Activated CD4-positive, alpha-beta T cell treated with anti-CD3 and anti-CD28 coated beads, Interleukin-2, amount 50 U/mL, for 24 hours (primary cell): ENCODE results near the gene SOCS4.
A peak's percentile ranks its signal among the peaks of the same experiment; 100 is the strongest.
"Not testable (repeated sequence)": the region's sequence is repeated elsewhere in the genome, so short reads cannot be mapped to it uniquely, and the experiment has no call there.

Experiments used
- DNase-seq, 2 donors: peaks; one replicate each; pipeline ENCODE4 v3.0.0-alpha.2; 2020; ENCODE audit warnings: low read depth in 1 of 2, low spot score in 1 of 2

Gene SOCS4, protein sequence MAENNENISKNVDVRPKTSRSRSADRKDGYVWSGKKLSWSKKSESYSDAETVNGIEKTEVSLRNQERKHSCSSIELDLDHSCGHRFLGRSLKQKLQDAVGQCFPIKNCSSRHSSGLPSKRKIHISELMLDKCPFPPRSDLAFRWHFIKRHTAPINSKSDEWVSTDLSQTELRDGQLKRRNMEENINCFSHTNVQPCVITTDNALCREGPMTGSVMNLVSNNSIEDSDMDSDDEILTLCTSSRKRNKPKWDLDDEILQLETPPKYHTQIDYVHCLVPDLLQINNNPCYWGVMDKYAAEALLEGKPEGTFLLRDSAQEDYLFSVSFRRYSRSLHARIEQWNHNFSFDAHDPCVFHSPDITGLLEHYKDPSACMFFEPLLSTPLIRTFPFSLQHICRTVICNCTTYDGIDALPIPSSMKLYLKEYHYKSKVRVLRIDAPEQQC

DNA sequence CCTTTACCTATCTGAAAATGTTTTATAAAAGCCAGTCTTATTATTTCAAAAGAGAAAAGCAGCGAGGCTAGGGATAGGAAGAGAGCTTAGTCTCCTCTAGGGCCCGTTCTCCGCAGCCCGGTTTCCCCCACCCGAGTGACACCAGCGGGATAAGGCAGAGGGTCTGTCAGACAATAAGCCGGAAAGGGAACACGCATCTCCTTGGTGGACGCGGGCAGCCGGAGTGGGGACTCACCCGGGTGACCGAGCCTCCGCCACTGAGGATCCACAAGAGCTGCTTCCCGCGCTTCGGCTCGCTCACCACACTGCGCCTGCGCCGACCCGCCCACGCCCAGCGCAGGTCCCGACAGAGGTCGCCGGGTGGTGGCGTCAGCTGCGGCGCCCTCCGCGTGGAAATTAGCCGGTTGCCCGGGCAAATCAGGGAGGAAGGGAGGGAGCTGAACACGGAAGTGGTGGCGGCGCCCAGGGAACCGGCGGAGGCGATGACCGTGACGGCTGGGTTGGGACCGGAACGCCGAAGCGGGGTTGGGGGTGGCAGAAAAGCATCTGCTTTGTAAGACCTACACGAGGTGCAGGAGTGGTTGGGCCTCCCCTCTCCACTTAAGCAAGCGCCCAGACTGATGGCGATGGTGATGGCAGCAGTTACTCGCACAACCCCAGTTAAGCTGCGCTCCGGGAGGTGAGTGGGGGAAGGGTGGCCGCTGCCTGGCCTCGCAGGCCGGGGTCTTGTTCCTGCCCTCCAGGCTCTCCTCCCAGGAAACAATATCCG, at the start of gene SOCS4, which contains the start of gene WDHD1:
TSS of gene SOCS4 (plus strand) at position 444 of the 769 bp plus-strand sequence. CDS start 15,806 bp downstream, outside the sequence.
TSS of gene WDHD1 (minus strand) at position 307 of the 769 bp plus-strand sequence. CDS start 312 bp downstream, outside the sequence.
- DNase-seq: peak; percentile 95 to 97

DNA sequence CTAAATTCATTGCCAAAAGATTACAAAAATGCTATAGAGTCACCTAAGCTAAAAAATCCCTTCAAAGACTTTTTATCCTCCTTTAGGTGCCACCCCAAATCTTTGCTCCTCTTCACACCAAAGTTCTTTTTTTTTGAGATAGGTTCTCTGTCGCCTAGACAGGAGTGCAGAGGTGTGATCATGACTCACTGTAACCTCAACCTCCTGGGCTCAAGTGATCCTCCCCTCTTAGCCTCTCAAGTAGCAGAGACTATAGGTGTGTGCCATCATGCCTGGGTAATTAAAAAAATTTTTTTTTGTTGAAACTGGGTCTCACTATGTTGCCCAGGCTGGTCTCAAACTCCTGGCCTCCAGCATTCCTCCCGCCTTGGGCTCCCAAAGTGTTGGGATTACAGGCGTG, 48.0 kb upstream of the SOCS4 start:
- no peak for DNase-seq

DNA sequence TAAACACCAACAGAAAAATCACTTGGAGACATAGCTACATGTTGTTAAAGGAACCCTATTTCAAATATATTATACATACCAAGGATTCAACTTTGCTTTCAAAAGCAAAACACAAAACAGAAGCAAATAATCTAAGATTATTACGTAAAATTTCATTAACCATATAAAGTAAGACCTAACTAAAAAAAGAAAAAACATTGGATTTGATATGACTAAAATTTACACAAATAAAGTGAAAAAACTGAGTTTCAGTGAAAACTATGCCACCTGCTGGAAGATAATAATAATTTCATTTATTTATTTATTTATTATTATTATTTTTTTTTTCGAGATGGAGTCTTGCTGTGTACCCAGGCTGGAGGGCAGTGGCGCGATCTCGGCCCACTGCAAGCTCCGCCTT, 45.3 kb upstream of the SOCS4 start:
- DNase-seq: no peak

DNA sequence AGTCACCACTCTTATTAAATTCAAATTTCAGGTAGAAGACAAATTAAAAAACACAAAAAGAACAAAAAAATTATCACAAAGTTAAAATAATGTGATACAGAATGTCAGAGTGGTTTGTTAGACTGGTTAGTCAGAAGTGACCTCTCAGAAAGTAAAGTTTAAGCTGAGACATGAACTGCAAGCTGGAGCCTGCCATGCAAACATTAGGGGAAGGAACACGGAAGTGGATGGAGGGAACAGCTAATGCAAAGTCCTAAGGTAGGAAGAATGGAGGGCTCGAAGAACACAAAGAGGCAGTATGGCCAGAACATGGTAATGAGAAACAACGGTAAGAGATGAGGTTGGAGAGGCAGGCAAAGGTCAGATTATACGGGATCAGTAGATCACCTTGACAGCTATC, 41.9 kb upstream of the SOCS4 start:
- no peak for DNase-seq

DNA sequence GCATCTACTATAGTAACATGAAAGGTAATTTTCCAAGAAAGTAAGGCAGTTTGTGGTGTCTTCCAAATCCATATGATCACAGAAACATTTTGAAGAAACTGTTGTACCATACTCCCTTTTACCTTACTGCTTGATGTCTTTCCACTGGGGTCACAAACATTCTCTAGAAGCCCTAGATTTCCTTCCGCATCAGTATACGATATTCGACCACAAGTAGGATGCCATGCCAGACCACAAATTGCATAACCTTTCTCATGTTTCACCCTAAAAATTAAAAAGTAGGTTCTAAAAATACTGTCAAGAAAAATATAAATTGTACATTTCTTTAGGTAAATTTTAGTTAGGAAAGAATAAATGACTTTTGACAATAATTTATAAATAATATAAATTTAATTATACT, 26.7 kb upstream of the SOCS4 start:
- no peak for DNase-seq

DNA sequence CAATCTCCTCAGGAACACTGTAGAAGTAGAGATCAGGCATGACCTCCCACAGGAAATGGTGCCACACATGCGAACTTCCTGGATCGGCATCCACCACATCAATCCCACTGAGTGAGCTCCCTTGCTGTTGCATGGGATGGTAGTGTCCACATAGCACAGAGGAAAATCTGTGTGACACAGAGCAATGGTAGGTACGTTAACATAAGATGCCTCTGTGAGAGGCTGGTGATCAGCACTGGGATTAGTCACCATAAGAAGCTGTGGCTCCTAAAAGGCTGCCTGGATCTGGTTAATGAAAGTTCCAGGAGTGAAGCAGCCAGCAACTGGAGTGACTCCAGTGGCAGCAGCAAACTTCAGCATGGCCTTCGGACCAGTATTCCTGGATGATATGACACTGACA, 22.0 kb upstream of the SOCS4 start:
- no peak for DNase-seq

DNA sequence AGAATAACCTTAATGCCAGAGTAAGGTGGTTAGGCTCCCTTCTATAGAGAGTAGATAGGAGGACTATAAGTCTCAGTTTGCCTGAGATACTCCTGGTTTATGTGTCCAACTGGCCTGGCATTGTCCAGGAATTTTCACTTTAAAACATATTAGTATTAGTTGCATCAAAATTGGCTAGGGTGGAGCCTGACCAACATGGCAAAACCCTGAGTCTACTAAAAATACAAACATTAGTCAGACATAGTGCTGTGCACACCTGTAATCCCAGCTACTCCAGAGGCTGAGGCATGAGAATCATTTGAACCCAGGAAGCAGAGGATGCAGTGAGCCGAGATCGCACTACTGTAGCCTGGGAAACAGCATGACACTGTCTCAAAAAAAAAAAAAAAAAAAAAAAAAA, 12.0 kb upstream of the SOCS4 start:
- DNase-seq: no peak

DNA sequence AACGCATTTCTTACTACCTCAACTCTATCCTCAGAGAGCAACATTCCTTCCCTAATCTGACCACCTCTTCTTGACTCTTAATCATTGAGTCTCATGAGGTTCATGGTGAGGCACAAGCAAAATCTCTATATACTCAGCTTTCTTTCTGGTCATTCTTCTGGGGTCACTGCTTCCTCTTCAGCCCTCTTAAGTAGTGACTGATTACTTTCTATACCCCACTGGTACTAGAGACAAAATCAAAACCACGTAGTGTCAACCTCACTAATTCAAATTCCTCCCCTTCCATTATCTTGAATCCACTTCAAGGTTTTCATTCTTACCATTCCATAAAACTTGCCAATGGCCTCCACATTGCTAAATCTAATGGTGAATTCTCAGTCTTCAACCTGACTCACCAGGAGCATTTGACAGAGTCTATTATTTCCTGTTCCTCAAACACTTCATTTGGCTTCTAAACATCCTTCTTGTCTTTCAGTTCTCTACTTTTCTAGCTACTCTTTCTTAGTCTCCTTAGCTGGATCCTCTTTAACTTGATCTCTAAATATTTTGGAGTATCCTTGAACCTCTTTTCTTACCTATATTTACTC, 7.0 kb upstream of the SOCS4 start:
- no peak for DNase-seq

DNA sequence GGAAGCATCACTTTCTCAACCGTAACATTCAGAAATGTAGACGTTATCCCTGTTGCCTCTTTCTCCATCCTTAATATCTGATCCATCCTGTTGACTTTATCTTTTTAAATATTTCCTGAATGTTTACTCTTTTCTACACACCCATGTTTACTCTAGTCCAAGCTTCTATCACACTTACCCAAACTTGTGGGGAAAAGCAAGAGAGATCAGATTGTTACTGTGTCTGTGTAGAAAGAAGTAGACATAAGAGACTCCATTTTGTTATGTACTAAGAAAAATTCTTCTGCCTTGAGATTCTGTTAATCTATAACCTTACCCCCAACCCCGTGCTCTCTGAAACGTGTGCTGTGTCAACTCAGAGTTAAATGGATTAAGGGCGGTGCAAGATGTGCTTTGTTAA, 2.7 kb upstream of the SOCS4 start:
- DNase-seq: not testable (repeated sequence)

DNA sequence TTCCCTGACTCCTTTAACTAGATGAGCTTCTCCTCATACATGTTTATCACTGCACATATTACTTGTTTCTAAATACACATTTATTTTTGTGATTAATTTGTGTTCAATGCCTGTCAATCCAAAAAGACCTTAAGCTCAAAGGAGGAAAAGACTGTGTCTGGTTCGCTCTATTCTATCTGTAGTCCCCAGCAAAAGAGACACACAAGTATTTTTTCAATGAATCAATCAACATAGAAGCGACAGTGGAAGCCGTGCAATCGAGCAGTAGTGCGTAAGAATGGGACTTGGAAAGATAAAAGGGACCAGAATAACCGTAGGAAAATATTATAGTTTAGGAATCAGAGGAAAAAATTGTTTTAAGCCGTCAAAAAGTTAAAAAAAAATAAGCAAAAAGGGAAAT, 1.1 kb upstream of the SOCS4 start:
- DNase-seq: no peak

DNA sequence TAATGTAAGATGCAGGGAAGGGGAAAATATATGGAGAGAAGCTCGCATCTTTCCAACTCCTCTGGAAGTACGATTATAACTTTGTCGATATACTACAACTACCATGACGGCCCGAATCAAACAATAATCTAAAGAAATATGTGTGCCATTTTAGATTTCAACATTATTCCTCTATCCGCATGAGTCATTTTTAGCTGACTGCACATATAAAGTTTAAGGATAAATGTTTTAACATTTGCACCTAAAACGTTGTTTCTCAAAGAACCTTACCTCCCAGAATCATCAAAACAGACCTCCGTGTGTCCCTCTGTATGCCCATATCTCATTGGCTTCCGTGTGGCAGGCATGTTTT, 619 bp upstream of the SOCS4 start:
- no peak for DNase-seq

DNA sequence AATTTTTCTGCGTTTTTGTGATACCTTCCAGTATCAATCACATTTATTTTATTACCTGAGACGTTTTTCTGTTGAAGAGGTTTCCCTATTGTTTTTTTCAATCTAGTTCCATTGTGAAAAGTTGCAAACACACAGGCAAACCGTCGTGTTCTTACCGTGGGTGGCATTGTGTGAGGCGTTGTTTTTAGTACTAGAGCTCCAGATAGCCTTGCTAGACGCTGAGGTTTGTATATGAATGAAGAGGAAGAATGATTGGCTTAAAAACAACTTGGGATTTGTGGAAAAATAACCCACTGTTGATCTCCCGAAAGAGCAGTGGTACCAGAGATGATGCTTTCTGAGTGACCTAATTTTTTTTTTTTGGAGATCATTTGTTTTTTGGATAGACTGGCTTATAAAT, 1.0 kb downstream of the SOCS4 start:
- DNase-seq: no peak

DNA sequence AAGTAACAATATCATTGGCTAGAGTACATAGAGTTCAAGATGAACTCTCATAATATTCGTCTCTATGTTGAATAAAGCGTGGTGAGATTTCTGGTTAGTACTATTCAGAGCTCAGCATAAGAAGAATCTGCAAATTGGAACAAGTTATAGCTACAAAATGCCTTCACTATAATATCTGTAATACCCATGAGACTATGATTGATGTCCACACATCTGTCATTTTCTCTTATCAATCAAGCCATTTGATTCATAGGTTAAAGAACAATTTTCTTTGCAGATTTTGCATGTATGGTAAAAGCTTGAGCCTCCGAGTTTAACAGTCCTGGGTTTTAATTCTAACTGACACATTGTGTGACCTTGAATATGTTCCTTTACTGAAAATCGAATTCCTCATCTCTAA, 1.4 kb downstream of the SOCS4 start:
- no peak for DNase-seq

DNA sequence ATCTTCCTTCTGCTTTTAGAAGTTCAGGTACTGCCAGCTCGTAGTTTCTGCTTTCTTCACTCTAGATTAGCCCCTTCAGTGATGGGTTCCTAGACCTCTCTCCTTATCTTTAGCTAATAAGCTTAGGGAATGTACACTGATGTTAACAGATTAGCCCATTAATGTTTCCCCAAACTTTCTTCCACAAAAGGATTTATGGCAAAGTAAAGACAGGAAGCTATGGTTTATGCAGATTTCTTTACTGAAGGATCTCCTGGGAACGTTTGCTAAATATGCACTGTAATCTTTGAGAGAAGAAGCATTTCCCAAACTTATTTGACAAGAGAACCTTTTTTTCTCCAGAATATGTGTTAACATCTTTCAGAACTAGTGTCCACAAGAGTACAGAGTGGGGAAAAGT, 4.2 kb downstream of the SOCS4 start:
- DNase-seq: no peak

DNA sequence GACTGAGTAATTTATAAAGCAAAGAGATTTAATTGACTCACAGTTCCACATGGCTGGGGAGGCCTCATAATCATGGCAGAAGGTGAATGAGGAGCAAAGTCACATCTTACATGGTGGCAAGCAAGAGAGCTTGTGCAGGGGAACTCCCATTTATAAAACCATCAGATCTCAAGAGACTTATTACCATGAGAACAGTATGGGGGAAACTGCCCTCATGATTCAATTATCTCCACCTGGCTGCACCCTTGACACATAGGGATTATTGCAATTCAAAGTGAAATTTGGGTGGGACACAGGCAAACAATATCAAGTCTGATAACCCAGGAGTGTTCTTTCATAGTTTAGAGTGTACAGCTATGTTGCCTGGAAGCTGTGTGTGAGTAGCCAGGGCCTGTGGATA, 11.0 kb downstream of the SOCS4 start:
- DNase-seq: not testable (repeated sequence)

DNA sequence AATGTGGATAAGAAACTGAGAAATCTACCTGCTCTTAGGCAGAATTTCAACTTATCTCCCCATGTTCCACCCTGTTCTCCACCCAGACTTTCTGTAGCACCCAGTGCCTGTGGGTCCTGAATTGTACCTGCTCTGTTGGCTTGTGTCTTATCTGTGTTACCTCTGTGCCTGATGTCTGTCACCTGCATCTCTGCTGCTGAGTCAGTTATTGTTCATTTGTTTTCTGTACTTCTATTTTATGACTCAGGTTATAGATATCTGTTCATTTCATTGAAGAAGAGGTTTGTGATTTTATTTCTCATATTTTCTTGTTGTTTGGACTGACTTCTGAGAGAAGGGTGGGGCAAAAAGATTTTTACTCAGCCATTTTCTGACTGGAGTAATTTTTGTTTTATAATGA, 11.7 kb downstream of the SOCS4 start:
- DNase-seq: no peak

DNA sequence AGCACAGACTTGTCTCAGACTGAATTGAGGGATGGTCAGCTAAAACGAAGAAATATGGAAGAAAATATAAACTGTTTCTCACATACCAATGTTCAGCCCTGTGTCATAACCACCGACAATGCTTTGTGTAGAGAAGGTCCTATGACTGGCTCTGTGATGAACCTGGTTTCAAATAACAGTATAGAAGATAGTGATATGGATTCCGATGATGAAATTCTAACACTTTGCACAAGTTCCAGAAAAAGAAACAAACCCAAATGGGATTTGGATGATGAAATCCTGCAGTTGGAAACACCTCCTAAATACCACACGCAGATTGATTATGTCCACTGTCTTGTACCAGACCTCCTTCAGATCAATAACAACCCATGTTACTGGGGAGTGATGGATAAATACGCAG, 16.5 kb downstream of the SOCS4 start:
- DNase-seq: no peak

DNA sequence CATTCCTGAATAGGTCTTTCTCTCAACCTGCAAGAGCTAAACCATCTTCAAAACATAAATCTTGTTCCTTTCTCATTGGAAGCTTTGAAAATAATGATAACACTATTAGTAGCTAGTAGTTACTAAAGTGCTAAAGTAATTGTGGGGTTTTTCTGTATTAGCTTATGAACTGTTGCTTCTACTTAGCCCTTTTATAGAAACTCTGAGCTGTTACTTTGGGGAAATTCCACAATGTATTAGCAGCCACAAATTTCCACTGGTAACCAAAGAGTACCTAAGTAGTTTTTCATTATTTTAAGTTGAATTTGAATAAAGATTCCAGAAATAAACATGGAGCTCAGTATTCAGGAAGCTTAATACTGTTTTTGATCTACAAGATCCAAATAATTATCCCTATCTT, 18.1 kb downstream of the SOCS4 start:
- no peak for DNase-seq

DNA sequence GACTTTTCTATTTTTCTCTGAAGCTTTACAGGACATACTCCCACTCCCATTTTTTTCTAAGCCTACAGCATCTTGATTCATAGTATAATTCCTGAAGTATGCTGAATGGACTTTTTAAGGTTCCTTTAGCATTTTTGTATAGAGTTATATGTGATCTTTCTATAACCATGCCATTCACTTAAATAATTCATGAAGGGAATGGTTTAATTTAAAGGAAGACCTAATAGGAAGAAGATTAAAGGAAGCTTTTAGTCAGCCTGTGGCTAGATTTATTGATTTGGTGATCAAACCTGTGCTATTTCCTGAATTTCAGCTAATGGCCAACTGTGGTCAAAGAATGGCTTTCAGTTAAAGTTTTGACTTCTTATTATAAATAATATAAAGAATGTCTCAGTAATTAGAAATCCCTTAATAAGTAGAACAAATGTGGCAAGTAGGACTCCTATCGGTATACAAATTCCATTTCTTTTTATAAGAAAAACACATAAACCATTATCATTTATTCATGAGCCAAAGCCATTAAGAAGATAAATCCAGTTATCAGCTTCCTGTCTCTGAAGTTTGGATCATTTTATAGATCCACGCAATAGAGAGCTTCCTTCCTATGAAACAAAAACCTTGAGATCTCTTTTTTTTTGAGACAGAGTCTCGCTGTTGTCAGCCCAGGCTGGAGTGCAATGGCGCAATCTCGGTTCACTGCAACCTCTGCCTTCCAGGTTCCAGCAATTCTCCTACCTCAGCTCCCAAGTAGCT, 20.4 kb downstream of the SOCS4 start:
- DNase-seq: no peak

DNA sequence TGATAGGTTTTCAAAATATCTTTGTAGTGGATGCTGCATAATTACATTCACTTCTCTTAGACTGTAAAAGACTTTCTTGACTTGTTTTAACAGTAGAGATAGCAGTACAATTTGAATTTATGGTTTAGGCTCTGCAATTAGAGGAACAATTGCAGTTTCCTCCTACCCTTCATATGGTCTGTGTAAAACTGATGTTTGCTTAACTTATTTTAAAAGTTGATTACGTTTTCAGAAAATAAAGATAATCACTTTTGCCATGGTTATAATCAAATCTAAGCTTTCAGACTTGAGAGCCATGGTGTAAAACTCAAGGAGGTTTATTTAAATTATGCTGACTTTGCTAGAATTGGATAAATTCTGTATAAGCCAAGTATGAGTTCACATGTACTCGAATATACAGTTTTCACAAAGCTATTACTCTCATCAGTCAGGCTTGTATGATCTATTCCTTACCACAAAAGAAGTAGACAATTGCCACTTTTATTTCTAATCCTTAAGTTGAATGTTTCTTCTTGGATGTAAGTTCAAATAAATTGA, 21.9 kb downstream of the SOCS4 start:
- no peak for DNase-seq

DNA sequence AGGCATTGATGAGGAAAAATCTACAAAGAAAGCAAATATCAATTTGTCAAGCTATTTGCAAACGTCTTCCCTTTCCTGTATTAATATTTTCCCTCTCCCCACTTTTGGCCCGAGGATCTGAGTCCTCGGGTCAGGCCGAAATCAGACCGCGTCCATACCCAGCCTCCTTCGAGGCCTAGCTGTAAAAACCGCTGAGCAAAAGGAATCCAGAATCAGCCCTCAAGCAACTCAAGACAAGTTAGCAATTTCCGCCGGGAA, 24.1 kb downstream of the SOCS4 start:
- no peak for DNase-seq
